ENCODE results near the gene RBPMS2. TPM values are rescaled to one million over a fixed set of nuclear protein-coding genes. Genes with fewer than 3 reads are reported as not detected.

RBPMS2 gene
- total and polyA plus RNA-seq, 9 donors, result 1.1 to 23.8 (median 10.4) TPM

DNA sequence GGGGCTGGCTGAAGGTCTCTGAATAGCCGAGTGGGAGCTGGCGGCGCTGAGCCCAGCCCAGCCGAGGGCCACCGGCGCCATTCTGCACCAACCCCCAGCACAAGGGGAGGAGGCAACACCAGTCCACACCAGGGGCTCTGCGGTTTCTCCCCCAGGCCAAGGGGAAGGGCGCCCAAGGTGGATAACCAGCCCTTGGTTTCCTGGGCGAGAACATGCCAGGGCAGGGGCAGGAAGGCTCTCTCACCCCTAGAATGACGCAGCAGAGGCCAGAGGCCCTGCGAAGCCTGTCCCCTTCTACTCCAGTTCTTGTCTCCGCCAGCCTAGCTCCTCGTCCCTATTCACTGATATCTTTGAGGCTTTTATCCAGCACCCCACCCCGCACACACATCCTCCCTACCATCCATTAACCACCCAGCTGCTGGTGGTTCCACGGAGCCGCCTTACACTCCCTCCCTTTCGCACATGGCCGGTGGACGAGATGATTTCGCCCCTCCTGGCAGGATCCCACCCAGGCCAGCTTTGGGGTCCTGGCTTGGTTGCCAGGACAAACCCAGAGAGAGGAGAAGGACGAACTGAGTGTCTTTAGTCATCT is 1.3 kb downstream of the RBPMS2 start:
- no peaks in the 10 kb centered on the region for H3K27me3 ChIP-seq
- H3K4me1 ChIP-seq (ENCODE audit: insufficient read depth), result peaks cover 4% of the 10 kb centered on the region
- no peak for TF ChIP-seq EP300 (IDR thresholded peaks at IDR 0.05)
- no peak for TF ChIP-seq POLR2A (IDR thresholded peaks at IDR 0.05)
- TF ChIP-seq, protein P1, sequence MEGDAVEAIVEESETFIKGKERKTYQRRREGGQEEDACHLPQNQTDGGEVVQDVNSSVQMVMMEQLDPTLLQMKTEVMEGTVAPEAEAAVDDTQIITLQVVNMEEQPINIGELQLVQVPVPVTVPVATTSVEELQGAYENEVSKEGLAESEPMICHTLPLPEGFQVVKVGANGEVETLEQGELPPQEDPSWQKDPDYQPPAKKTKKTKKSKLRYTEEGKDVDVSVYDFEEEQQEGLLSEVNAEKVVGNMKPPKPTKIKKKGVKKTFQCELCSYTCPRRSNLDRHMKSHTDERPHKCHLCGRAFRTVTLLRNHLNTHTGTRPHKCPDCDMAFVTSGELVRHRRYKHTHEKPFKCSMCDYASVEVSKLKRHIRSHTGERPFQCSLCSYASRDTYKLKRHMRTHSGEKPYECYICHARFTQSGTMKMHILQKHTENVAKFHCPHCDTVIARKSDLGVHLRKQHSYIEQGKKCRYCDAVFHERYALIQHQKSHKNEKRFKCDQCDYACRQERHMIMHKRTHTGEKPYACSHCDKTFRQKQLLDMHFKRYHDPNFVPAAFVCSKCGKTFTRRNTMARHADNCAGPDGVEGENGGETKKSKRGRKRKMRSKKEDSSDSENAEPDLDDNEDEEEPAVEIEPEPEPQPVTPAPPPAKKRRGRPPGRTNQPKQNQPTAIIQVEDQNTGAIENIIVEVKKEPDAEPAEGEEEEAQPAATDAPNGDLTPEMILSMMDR (IDR thresholded peaks at IDR 0.05), result no peak
- no peaks in the 10 kb centered on the region for H3K36me3 ChIP-seq
- intact Hi-C loops (cut with DNase I), result no loop called here
- H3K4me3 ChIP-seq, result peak overlapping the region; percentile 75
- H3K9me3 ChIP-seq, result no peaks in the 10 kb centered on the region
- peak overlapping the region; percentile 47 to 79 for H3K27ac ChIP-seq
- WGBS, 3 donors, result 65 to 67% (median 66%) methylated on average over 21 of the region's 21 CpGs
- peak; percentile 16 to 48 (median 37) for DNase-seq

DNA sequence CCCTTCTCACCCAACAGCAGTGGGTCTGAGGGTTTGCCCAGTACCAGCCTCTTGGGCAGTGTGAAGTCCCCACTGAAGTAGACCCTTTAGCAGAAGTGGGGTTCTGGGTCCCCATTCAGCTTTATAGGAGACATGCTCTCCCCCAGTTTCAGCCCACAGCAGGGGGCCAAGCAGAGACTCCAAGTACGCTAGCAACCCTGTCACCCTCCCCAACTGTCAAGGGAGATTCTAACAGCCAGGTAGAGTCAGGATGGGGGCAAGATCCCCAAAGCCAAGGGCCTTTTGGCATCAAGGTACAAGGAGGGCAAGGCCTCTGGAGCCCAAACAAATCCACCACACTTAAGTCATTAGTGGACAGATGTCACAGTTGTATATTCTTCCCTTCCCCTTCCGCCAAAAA is 1.8 kb downstream of the RBPMS2 start:
- intact Hi-C loops (cut with DNase I), result no loop called here
- Histone ChIP-seq H3K27me3 (no peaks in the 10 kb centered on the region), H3K9me3 (no peaks in the 10 kb centered on the region), H3K36me3 (no peaks in the 10 kb centered on the region), H3K4me3 (peak overlapping the region; percentile 75), H3K4me1 (ENCODE audit: insufficient read depth) (peaks cover 4% of the 10 kb centered on the region), H3K27ac (no peak overlapping the region)
- TF ChIP-seq, protein P1 (IDR thresholded peaks at IDR 0.05), result no peak
- TF ChIP-seq POLR2A (IDR thresholded peaks at IDR 0.05) (no peak), EP300 (IDR thresholded peaks at IDR 0.05) (no peak)
- WGBS, 3 donors, result 95 to 96% (median 96%) methylated on average over 2 of the region's 2 CpGs
- DNase-seq, result no peak

- DNase-seq, result no peak
- no peaks in the 10 kb centered on the region for H3K36me3 ChIP-seq
- H3K9me3 ChIP-seq, result no peaks in the 10 kb centered on the region
- WGBS, 3 donors, result 90 to 98% (median 94%) methylated on average over 6 of the region's 6 CpGs
- no peak overlapping the region for H3K27ac ChIP-seq
- H3K27me3 ChIP-seq, result no peaks in the 10 kb centered on the region
- intact Hi-C loops (cut with DNase I), result no loop called here
- peaks cover 4% of the 10 kb centered on the region for H3K4me1 ChIP-seq (ENCODE audit: insufficient read depth)
- H3K4me3 ChIP-seq, result no peak overlapping the region
- TF ChIP-seq, protein P1 (IDR thresholded peaks at IDR 0.05), result no peak
- no peak for TF ChIP-seq EP300 (IDR thresholded peaks at IDR 0.05)
- TF ChIP-seq POLR2A (IDR thresholded peaks at IDR 0.05), result no peak
Observed at GRCh38 chr15:64772964-64773363, 2.4 kb downstream of the RBPMS2 start.

DNA sequence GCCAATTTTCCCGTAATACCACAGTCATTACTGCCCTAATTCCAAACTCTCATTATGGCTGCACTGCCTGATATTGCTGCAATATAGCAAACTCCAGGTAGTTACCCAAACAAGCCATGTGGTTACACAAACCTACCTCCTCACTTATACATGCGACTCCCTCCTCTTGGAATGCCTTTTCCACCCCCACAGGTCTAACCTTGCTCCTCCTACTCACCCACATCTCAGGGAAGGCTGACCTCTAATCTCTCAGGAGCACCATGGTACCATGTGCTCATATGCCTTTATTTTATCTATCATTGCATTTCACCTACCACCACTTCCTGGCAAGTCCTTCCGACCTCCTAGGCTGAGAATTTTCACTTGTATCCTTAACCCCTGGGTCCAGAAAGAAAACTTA is 2.9 kb downstream of the RBPMS2 start:
- DNase-seq, result no peak
- TF ChIP-seq, protein P1 (IDR thresholded peaks at IDR 0.05), result no peak
- 63 to 76% (median 74%) methylated on average over 3 of the region's 3 CpGs for WGBS, 3 donors
- intact Hi-C loops (cut with DNase I), result no loop called here
- Histone ChIP-seq H3K4me1 (ENCODE audit: insufficient read depth) (peaks cover 4% of the 10 kb centered on the region), H3K36me3 (no peaks in the 10 kb centered on the region), H3K4me3 (no peak overlapping the region), H3K9me3 (no peaks in the 10 kb centered on the region), H3K27me3 (no peaks in the 10 kb centered on the region), H3K27ac (no peak overlapping the region)
